Kidney epithelial cell (primary cell): ENCODE data around the gene LRRFIP1. TPM values are rescaled to one million over a fixed set of nuclear protein-coding genes. Genes with fewer than 3 reads are reported as not detected.

Experiments used
- DNase-seq: peaks from one replicate; pipeline ENCODE4 v3.0.0-alpha.2; 2010; ENCODE audit warnings: low read depth
- H3K27me3 ChIP-seq: 2 replicates; pipeline ENCODE4 v1.6.0; 2011; ENCODE audit warnings: low read length; ENCODE audit not compliant: control insufficient read depth, insufficient read depth
- H3K36me3 ChIP-seq: 2 replicates; pipeline ENCODE4 v1.5.1; 2011; ENCODE audit warnings: low read length; ENCODE audit not compliant: control insufficient read depth, insufficient read depth
- H3K4me3 ChIP-seq: 2 replicates; pipeline ENCODE4 v1.5.1; 2011; ENCODE audit warnings: low read depth, mild to moderate bottlenecking, control low read depth, low read length
- total RNA-seq: library from RNA; depleted of rRNA; stranded (reverse); fragments of >200 nt; gene quantifications from 2 replicates; pipeline ENCODE4 v1.2.3, GENCODE V29; 2015
- TF ChIP-seq, protein P1 (sequence below): IDR thresholded peaks from 2 replicates; pipeline ENCODE4 v1.5.1; 2011; ENCODE audit warnings: mild to moderate bottlenecking, moderate library complexity, low read length, control low read depth, inconsistent platforms; ENCODE audit not compliant: insufficient read depth, poor library complexity, severe bottlenecking

Gene LRRFIP1
- total RNA-seq, 1 donor from 2014 or later = 97.5 TPM

DNA sequence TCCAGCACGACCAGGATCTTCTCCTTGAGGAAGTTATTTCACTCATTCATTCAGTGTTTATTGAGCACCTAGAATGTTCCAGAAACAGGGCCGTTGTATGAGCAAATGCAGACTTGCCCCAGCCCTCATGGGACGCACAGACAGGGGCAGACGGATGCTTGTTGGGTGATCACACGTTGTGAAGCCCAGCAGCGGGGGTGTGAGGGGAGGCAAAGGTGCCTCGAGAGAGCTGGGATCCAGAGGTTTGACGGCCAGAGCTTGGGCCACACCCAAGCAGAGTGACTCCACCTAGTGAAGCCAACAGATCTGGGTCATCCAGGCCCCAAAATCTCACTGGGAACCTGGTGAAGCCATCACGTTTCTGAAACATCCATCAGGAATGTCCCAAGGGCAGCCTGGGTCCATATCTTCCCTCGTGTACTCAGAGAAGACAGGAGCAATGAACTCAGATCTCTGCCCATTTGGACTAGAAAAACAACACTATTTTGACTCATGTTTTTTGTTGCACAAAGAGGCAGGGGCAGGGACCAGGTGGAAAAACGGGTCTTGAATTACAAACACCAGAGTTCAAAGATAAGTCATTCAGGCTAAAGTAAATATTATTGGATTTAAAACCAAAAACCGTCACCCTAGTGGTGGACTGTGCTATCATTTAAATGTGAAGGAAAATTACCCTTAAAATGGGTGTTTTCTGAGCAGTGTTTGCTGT is 116.3 kb downstream of the LRRFIP1 start:
- Histone ChIP-seq H3K36me3 (no peaks in the 10 kb centered on the region), H3K4me3 (no peak overlapping the region), H3K27me3 (no peaks in the 10 kb centered on the region)
- TF ChIP-seq, protein P1, sequence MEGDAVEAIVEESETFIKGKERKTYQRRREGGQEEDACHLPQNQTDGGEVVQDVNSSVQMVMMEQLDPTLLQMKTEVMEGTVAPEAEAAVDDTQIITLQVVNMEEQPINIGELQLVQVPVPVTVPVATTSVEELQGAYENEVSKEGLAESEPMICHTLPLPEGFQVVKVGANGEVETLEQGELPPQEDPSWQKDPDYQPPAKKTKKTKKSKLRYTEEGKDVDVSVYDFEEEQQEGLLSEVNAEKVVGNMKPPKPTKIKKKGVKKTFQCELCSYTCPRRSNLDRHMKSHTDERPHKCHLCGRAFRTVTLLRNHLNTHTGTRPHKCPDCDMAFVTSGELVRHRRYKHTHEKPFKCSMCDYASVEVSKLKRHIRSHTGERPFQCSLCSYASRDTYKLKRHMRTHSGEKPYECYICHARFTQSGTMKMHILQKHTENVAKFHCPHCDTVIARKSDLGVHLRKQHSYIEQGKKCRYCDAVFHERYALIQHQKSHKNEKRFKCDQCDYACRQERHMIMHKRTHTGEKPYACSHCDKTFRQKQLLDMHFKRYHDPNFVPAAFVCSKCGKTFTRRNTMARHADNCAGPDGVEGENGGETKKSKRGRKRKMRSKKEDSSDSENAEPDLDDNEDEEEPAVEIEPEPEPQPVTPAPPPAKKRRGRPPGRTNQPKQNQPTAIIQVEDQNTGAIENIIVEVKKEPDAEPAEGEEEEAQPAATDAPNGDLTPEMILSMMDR = peak; percentile 9
- no peak for DNase-seq

DNA sequence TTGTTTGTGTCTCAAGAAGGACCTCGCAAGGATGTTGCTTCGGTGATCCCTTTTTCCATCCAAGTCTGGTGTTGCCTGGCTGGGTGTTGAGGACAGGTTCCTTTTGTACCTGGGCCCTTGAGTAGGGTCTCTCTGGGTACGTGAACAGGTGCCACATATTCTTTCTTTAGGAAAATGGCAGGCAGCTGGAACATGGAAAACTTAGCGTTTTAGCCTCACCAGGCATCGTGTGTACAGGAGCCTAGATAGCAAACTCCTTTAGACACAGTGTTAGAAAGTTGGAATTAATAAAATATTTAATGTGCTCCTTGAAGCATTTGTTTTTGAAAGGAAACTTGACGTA is 116.9 kb downstream of the LRRFIP1 start:
- TF ChIP-seq, protein P1 = no peak
- DNase-seq = no peak
- Histone ChIP-seq H3K4me3 (no peak overlapping the region), H3K36me3 (no peaks in the 10 kb centered on the region), H3K27me3 (no peaks in the 10 kb centered on the region)

DNA sequence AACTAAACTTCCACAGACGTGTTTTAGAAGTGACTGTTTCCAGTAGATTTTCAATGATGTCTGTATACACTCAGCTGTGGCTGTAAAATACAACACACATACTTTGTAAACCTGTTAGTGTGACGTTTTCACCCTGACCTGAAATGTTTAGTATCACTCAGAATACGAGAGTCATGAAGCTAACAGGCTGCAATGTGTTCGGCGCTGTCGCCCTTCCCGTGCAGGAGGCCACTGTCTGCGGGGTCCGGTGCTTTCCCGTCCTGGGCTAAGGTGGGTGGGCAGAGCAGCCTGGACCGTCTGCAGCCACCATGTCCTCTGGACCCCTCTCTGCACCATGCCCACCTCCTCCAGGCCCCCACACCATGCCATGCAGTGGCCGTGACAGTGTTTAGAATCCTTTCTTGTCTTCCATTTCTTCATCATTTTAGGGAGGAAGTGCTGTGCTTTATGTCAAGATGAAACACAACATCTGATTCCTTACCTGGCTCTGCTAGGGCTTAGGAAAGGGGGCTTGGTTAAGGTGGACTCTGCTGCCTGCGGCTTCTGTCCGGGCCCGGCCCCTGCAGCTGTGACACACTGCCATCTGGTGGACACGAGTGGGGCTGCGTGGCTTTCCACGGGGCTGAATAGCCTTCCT is 117.3 kb downstream of the LRRFIP1 start:
- TF ChIP-seq, protein P1 = peak; percentile 98
- no peak overlapping the region for H3K4me3 ChIP-seq
- no peaks in the 10 kb centered on the region for H3K36me3 ChIP-seq
- no peaks in the 10 kb centered on the region for H3K27me3 ChIP-seq
- DNase-seq = no peak

DNA sequence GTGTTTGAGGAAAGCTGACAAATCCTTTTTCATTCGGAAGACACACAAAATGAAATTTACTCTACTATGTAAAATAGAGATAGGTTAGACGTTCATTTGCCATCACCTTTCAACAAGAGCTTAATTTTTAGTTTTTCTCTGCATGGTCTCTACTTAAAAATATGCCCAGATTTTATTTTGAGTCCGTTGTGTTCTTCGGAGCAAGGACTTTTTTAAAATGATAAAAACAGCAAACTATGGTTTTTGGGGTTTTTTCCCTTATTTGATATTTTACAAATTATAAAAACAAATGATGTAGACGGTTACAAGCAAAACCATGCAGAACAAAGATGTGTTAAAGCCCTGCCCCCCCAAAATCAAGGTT is 117.8 kb downstream of the LRRFIP1 start:
- no peak for DNase-seq
- no peaks in the 10 kb centered on the region for H3K36me3 ChIP-seq
- no peaks in the 10 kb centered on the region for H3K27me3 ChIP-seq
- H3K4me3 ChIP-seq = no peak overlapping the region
- TF ChIP-seq, protein P1 = no peak

DNA sequence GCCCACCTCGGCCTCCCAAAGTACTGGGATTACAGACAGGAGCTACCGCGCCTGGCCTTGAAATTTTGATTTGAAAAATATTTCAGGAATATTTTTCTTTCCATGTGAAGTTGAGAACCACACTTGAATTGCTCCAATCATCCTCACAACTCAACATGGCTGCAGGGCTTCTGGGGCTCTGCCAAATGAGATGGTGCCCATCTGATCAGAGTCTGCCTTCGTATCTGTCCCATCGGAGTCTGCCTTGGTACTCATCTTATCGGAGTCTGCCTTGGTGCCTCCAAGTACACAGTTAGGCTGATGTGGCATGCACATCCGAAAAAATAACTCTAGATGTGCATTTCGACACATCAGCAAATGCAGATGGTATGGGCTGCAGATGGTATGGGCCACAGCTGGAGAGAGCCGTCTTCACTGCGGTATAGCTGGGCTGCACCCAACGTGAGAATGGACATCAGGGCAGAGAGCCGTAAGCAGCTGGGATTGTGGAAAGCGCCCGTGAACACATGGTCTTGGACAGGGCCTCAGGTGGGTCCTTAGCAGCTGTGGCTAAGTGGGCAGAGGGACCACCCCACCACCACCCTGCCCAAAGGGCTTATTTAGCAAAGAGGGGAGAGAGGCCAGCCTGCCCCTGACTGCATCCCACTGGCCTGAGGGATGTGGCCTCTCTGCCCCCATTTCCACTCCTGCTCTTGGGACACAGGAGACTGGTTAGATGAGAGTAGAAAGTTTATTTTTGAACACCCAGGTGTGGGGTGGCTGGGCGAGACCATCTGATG is 119.1 kb downstream of the LRRFIP1 start:
- Histone ChIP-seq H3K36me3 (no peaks in the 10 kb centered on the region), H3K27me3 (no peaks in the 10 kb centered on the region), H3K4me3 (no peak overlapping the region)
- TF ChIP-seq, protein P1 = no peak
- no peak for DNase-seq
